ENCODE results near the gene PDE12.

The PDE12 gene

DNA sequence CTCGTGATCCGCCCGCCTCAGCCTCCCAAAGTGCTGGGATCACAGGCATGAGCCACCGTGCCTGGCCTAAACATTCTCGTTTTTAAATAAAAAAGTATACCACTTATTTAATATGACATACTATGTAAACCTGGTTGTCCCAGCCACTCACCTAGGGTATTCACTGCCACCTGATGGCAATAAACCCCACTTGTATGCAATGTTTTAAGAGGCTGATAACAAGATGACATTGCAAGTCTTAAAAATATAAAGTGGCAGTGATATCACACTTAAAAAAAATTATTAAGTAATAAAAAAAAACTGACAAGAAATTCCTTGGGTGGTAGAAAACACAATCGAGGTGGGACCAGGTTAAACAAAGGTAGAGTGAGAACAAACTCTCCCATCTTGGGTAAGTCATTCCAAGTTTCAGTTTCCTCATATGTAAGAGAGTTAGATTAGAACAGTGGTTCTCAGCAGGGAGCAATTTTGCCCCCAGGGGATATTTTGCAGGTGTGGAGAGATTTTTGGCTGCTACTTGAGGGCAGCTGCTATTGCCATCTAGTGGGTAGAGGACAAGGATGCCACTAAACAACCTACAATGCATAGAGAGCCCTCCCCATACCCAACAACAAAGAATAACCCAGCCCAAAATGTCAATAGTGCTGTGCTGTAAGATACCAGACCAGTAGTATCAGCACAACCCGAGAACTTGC, 26.5 kb downstream of the PDE12 start:
- no peak for DNase-seq (ENCODE audit: extremely low read depth, low read depth)
- TF ChIP-seq CTCF (IDR thresholded peaks at IDR 0.05; ENCODE audit: low read depth, low read length, missing control alignments): peak; percentile 28
- H3K4me3 ChIP-seq (replicated peaks; ENCODE audit: low read depth, low read length): no peak overlapping the region

DNA sequence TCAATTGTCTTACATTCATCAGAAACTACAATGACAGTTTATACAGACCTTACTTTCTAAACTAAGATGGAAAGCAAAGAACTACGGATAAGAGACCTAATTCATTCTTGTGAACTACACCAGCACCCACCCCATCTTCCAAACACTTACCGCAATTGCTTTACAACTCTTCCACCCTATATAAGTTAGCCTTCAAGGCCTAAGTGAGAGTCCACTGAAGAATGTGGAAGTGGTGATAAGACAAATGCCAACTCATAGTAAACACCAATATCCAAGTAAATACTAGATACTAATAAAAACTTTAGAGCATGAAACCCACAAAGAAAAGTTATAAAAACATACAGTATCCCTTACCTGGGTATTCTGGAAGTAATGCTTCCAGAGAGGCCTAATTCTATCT, 27.5 kb downstream of the PDE12 start:
- TF ChIP-seq CTCF (IDR thresholded peaks at IDR 0.05; ENCODE audit: low read depth, low read length, missing control alignments): no peak
- no peak overlapping the region for H3K4me3 ChIP-seq (replicated peaks; ENCODE audit: low read depth, low read length)
- no peak for DNase-seq (ENCODE audit: extremely low read depth, low read depth)

GRCh38 chr3:57586778-57587177, 30.7 kb downstream of the PDE12 start:
- no peak for DNase-seq (ENCODE audit: extremely low read depth, low read depth)
- no peak for TF ChIP-seq CTCF (IDR thresholded peaks at IDR 0.05; ENCODE audit: low read depth, low read length, missing control alignments)
- H3K4me3 ChIP-seq (replicated peaks; ENCODE audit: low read depth, low read length): no peak overlapping the region

DNA sequence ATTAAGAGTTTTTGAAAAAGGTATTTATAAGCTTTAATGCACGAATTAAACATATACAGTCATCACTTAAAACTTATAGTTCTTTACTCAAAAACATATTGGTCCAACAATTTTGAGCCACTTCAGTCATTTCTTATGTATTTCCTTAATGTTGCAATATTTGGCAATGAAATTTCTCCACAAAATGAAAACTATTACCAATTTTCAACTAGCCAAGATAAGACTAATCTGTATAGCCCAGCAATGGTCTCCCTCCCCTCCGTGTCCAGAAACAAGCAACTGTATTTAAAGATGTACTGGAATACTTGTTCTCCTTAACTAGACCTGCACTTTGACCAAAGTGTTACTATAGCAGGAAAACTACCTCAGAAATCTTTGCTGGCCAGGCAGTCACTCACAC, 31.8 kb downstream of the PDE12 start:
- no peak for DNase-seq (ENCODE audit: extremely low read depth, low read depth)

GRCh38 chr3:57592306-57592705, 36.2 kb downstream of the PDE12 start:
- no peak for DNase-seq (ENCODE audit: extremely low read depth, low read depth)
- TF ChIP-seq CTCF (IDR thresholded peaks at IDR 0.05; ENCODE audit: low read depth, low read length, missing control alignments): no peak
- H3K4me3 ChIP-seq (replicated peaks; ENCODE audit: low read depth, low read length): no peak overlapping the region

More for the DNA sequence above, 31.8 kb downstream of the PDE12 start:
- TF ChIP-seq CTCF (IDR thresholded peaks at IDR 0.05; ENCODE audit: low read depth, low read length, missing control alignments): no peak
- no peak overlapping the region for H3K4me3 ChIP-seq (replicated peaks; ENCODE audit: low read depth, low read length)

DNA sequence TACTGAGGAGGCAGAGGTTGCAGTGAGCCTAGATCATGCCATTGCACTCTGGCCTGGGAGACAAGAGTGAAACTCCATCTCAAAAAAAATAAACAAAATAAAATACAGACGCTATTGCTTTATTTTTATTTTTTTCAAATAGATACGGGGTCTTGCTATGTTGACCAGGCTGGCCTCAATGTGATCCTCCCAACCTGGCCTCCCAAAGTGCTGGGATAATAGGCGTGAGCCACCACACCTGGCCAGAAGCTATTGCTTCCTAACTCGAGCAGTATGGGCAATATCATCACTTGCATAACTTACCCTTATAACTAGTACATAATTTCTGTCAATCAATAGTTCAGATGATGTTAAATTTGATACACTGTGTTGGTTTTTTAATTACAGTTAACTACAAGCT, 38.1 kb downstream of the PDE12 start:
- no peak for TF ChIP-seq CTCF (IDR thresholded peaks at IDR 0.05; ENCODE audit: low read depth, low read length, missing control alignments)
- peak overlapping the region; percentile 67 for H3K4me3 ChIP-seq (replicated peaks; ENCODE audit: low read depth, low read length)
- no peak for DNase-seq (ENCODE audit: extremely low read depth, low read depth)

- peak overlapping the region; percentile 67 for H3K4me3 ChIP-seq (replicated peaks; ENCODE audit: low read depth, low read length)
- TF ChIP-seq CTCF (IDR thresholded peaks at IDR 0.05; ENCODE audit: low read depth, low read length, missing control alignments): no peak
- DNase-seq (ENCODE audit: extremely low read depth, low read depth): no peak
Observed at GRCh38 chr3:57594576-57594975, 38.5 kb downstream of the PDE12 start.
